NCI-H128 (cell line): Measurements from ENCODE around the gene JAKMIP2.
"Not testable (repeated sequence)": the region's sequence is repeated elsewhere in the genome, so short reads cannot be mapped to it uniquely, and the experiment has no call there.

Source experiments
- DNase-seq: peaks from one replicate; lab custom pipeline; 2025; ENCODE audit not compliant: unreplicated experiment; lab: John Stamatoyannopoulos, UW

The JAKMIP2 gene

GRCh38 chr5:147563466-147564123, 218.9 kb downstream of the JAKMIP2 start:
- DNase-seq: no peak

GRCh38 chr5:147561435-147561834, 221.1 kb downstream of the JAKMIP2 start:
- no peak for DNase-seq

GRCh38 chr5:147560718-147561331, 221.7 kb downstream of the JAKMIP2 start:
- DNase-seq: no peak

GRCh38 chr5:147559749-147560148, 222.8 kb downstream of the JAKMIP2 start:
- DNase-seq: no peak

GRCh38 chr5:147558826-147559225, 223.7 kb downstream of the JAKMIP2 start:
- no peak for DNase-seq

GRCh38 chr5:147557876-147558745, 224.4 kb downstream of the JAKMIP2 start:
- no peak for DNase-seq

GRCh38 chr5:147555176-147555575, 227.4 kb downstream of the JAKMIP2 start:
- no peak for DNase-seq

GRCh38 chr5:147554261-147554817, 228.2 kb downstream of the JAKMIP2 start:
- no peak for DNase-seq

- not testable (repeated sequence) for DNase-seq
Measured at GRCh38 chr5:147553817-147554216, 228.7 kb downstream of the JAKMIP2 start.

- DNase-seq: no peak
Measured at GRCh38 chr5:147552897-147553296, 229.6 kb downstream of the JAKMIP2 start.

GRCh38 chr5:147551677-147552076, 230.9 kb downstream of the JAKMIP2 start:
- no peak for DNase-seq

GRCh38 chr5:147547730-147548129, 234.8 kb downstream of the JAKMIP2 start:
- DNase-seq: no peak

- DNase-seq: no peak
Measured at GRCh38 chr5:147544556-147544955, 238.0 kb downstream of the JAKMIP2 start.

- no peak for DNase-seq
Measured at GRCh38 chr5:147539053-147539452, 243.5 kb downstream of the JAKMIP2 start.

- no peak for DNase-seq
Measured at GRCh38 chr5:147538236-147538635, 244.3 kb downstream of the JAKMIP2 start.
